HCT116 (cell line): ENCODE results near the gene METTL15. TPM values are rescaled to one million over a fixed set of nuclear protein-coding genes. Genes with fewer than 3 reads are reported as not detected.

ENCODE experiments used
- ATAC-seq: fragments of 200-7000 bp; cut with Tn5 transposase; 2 replicates; pipeline ENCODE4 v1.9.1; 2020; ENCODE audit warnings: mild to moderate bottlenecking, moderate library complexity
- BruUV-seq: library from RNA; stranded (reverse); fragments of 400-500 nt; replicated peaks from 2 replicates; lab custom pipeline; 2021; lab: Mats Ljungman, UMichigan
- CTCF ChIA-PET: fragments of 300-600 bp; sonication (Branson Sonifier 250); formaldehyde crosslinking; loops from one replicate; lab custom pipeline; 2021; ENCODE audit warnings: antibody characterized with exemption; lab: Charles Lee
- POLR2A ChIA-PET: fragments of 300-600, 350-600 bp; sonication (Branson Sonifier 250); formaldehyde crosslinking; loops from one replicate; lab custom pipeline; 2021; ENCODE audit warnings: antibody characterized with exemption; lab: Charles Lee
- RAD21 ChIA-PET, 2 experiments: fragments of 300-600 bp; sonication (Branson Sonifier 250); formaldehyde crosslinking; loops; one replicate each; lab custom pipeline; 2023; ENCODE audit warnings: low total read pairs in 2 of 2; ENCODE audit not compliant: uncharacterized antibody in 2 of 2, unreplicated experiment in 2 of 2, low non-redundant PET in 1 of 2; lab: Charles Lee
- DNase-seq: peaks from one replicate; pipeline ENCODE4 v3.0.0-alpha.2; 2010; ENCODE audit warnings: low read depth, low spot score
- H2AFZ ChIP-seq: fragments of 200-600 bp; shearing (Covaris generic), sonication (generic); 2 replicates; pipeline ENCODE4 v1.6.1; 2017; ENCODE audit warnings: low read depth, mixed run types, mixed read lengths, antibody characterized with exemption, low read length; ENCODE audit not compliant: poor library complexity, severe bottlenecking
- H3K27ac ChIP-seq: 2 replicates; pipeline ENCODE4 v1.5.1; 2012; ENCODE audit warnings: low read depth, low read length
- H3K27me3 ChIP-seq: fragments of 200-600 bp; sonication (generic); 2 replicates; pipeline ENCODE4 v1.6.1; 2016; ENCODE audit warnings: mixed run types, low read length, mixed read lengths; ENCODE audit not compliant: insufficient read depth
- H3K36me3 ChIP-seq, 2 experiments: fragments of 200-500 bp in 1 of 2; fragments of 200-600 bp in 1 of 2; sonication (Bioruptor generic) in 1 of 2; sonication (generic) in 1 of 2; 2 replicates each; pipeline versions ENCODE4 v1.5.1 to v1.6.1; 2014 to 2016; ENCODE audit warnings: low read length in 2 of 2, inconsistent platforms in 1 of 2, mixed read lengths in 1 of 2, mixed run types in 1 of 2; ENCODE audit not compliant: insufficient read depth in 2 of 2, control insufficient read depth in 1 of 2
- H3K4me1 ChIP-seq, 2 experiments: fragments of 200-600 bp in 1 of 2; sonication (generic) in 1 of 2; 2 replicates each; pipeline versions ENCODE4 v1.5.1 to v1.6.1; 2012 to 2017; ENCODE audit warnings: low read length in 2 of 2, inconsistent platforms in 1 of 2, mild to moderate bottlenecking in 1 of 2, mixed read lengths in 1 of 2, mixed run types in 1 of 2, moderate library complexity in 1 of 2; ENCODE audit not compliant: insufficient read depth in 2 of 2, control insufficient read depth in 1 of 2
- H3K4me2 ChIP-seq: fragments of 200-600 bp; sonication (generic); 2 replicates; pipeline ENCODE4 v1.6.1; 2017; ENCODE audit warnings: mixed run types, low read length, mixed read lengths
- H3K4me3 ChIP-seq, 2 experiments: fragments of 200-600 bp in 1 of 2; sonication (generic) in 1 of 2; replicated peaks in 1 of 2; 2 replicates each; pipeline ENCODE4 v1.5.1; 2011 to 2016; ENCODE audit warnings: low read length in 2 of 2, control low read depth in 1 of 2, low read depth in 1 of 2, mild to moderate bottlenecking in 1 of 2, mixed read lengths in 1 of 2, mixed run types in 1 of 2
- H3K79me2 ChIP-seq: fragments of 200-600 bp; sonication (generic); 2 replicates; pipeline ENCODE4 v1.6.1; 2017; ENCODE audit warnings: mild to moderate bottlenecking, mixed run types, low read length, moderate library complexity, mixed read lengths; ENCODE audit not compliant: insufficient read depth
- H3K9ac ChIP-seq: fragments of 200-600 bp; sonication (generic); 2 replicates; pipeline ENCODE4 v1.6.1; 2016; ENCODE audit warnings: low read length, mixed read lengths
- H3K9me2 ChIP-seq: fragments of 200-600 bp; sonication (generic), shearing (Covaris generic); 2 replicates; pipeline ENCODE4 v1.6.1; 2017; ENCODE audit warnings: mixed run types, mild to moderate bottlenecking, moderate library complexity; ENCODE audit not compliant: insufficient read depth
- H3K9me3 ChIP-seq, 2 experiments: fragments of 200-500 bp in 1 of 2; fragments of 200-600 bp in 1 of 2; sonication (Bioruptor generic) in 1 of 2; sonication (generic) in 1 of 2; 2 replicates each; pipeline ENCODE4 v1.6.1; 2014 to 2017; ENCODE audit warnings: low read length in 2 of 2, mixed read lengths in 2 of 2, inconsistent platforms in 1 of 2, low read depth in 1 of 2, mild to moderate bottlenecking in 1 of 2, mixed run types in 1 of 2, moderate library complexity in 1 of 2; ENCODE audit not compliant: control insufficient read depth in 1 of 2, insufficient read depth in 1 of 2
- H4K20me1 ChIP-seq: fragments of 200-600 bp; sonication (generic), shearing (Covaris generic); 2 replicates; pipeline ENCODE4 v1.6.1; 2017; ENCODE audit warnings: mixed run types, mild to moderate bottlenecking, moderate library complexity; ENCODE audit not compliant: insufficient read depth
- CEBPB ChIP-seq: IDR thresholded peaks from 2 replicates; pipeline ENCODE4 v1.6.1; 2012; ENCODE audit warnings: low read depth
- FOSL1 ChIP-seq: IDR thresholded peaks from 2 replicates; pipeline ENCODE4 v1.6.1; 2012; ENCODE audit warnings: low read depth
- JUND ChIP-seq: IDR thresholded peaks from 2 replicates; pipeline ENCODE4 v1.6.1; 2012
- MAX ChIP-seq: IDR thresholded peaks from 2 replicates; pipeline ENCODE4 v1.6.1; 2012
- POLR2AphosphoS5 ChIP-seq: IDR thresholded peaks from 2 replicates; pipeline ENCODE4 v1.6.1; 2011; ENCODE audit warnings: mild to moderate bottlenecking, low read depth, low read length, moderate library complexity
- RAD21 ChIP-seq: IDR thresholded peaks from 2 replicates; pipeline ENCODE4 v1.6.1; 2012; ENCODE audit warnings: low read depth, mild to moderate bottlenecking
- TCF7L2 ChIP-seq: IDR thresholded peaks from 2 replicates; pipeline ENCODE4 v1.7.0; 2011; ENCODE audit warnings: borderline replicate concordance, inconsistent platforms; ENCODE audit not compliant: insufficient read depth, insufficient read length; ENCODE audit errors: extremely low read depth
- intact Hi-C: fragments of 100-400 bp; cut with micrococcal nuclease; formaldehyde crosslinking; loops from 2 replicates; pipeline ENCODE4 v1.10.0; 2022
- total RNA-seq: library from RNA; stranded (reverse); gene quantifications from one replicate; pipeline ENCODE4 v1.2.1, GENCODE V29; 2021; ENCODE audit not compliant: unreplicated experiment
- TF ChIP-seq, protein P1 (sequence below): IDR thresholded peaks from 2 replicates; pipeline ENCODE4 v1.6.1; 2011; ENCODE audit warnings: mild to moderate bottlenecking, low read length, moderate library complexity; ENCODE audit not compliant: insufficient replicate concordance; ENCODE audit errors: extremely low read depth

METTL15 gene
- total RNA-seq, 1 experiment from 2014 or later: 25.3 TPM

GRCh38 chr11:28117712-28118111, 9.5 kb downstream of the METTL15 start (continued):
- TF ChIP-seq, protein P1, sequence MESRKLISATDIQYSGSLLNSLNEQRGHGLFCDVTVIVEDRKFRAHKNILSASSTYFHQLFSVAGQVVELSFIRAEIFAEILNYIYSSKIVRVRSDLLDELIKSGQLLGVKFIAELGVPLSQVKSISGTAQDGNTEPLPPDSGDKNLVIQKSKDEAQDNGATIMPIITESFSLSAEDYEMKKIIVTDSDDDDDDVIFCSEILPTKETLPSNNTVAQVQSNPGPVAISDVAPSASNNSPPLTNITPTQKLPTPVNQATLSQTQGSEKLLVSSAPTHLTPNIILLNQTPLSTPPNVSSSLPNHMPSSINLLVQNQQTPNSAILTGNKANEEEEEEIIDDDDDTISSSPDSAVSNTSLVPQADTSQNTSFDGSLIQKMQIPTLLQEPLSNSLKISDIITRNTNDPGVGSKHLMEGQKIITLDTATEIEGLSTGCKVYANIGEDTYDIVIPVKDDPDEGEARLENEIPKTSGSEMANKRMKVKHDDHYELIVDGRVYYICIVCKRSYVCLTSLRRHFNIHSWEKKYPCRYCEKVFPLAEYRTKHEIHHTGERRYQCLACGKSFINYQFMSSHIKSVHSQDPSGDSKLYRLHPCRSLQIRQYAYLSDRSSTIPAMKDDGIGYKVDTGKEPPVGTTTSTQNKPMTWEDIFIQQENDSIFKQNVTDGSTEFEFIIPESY: no peak
- TF ChIP-seq RAD21: no peak
- no peak for TF ChIP-seq CEBPB
- no peak for TF ChIP-seq POLR2AphosphoS5

DNA sequence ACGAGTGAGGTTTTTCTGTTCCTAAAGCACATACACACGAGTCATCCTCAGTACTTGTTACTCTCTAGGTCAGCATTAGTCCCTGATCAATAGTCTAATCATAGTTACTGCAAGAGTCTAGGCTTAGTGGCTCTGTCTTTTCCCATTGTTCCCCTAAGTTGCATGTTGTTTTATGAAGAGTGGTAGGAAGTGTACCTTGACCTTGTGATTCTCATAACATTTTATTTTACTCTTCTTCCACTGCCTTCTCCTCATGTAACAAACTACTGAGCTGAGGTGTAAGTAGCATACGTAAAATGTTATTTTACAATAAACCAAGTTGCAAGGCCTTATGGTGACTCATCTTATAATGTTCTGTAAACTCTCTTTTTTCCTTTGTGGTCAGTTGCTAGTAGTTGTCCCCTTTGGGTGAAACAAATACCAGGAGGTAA, 15.0 kb downstream of the METTL15 start:
- no peak overlapping the region; the same call in 1 of the 2 replicates for H3K9ac ChIP-seq
- intact Hi-C loops: no loop called here
- no peak overlapping the region for H3K4me3 ChIP-seq
- peaks cover 6 to 9% of the 10 kb centered on the region in 2 experiments; a peak in 3 of 4 replicates for H3K4me1 ChIP-seq
- H3K27ac ChIP-seq: peak overlapping the region; percentile 37; the same call in 1 of the 2 replicates
- H3K27me3 ChIP-seq: no peaks in the 10 kb centered on the region
- TF ChIP-seq FOSL1 (0 out of 2 replicates have a peak, but pooled peaks have one; percentile 14), TCF7L2 (no peak), MAX (no peak), JUND (no peak)
- no TSS peak for BruUV-seq
- H2AFZ ChIP-seq: no peak overlapping the region
- ChIA-PET POLR2A (interaction anchor here (0.8 kb wide), 1 partner anchor 16 kb away, joined by 3 read pairs; the partner anchor contains the start of gene KIF18A), CTCF (no interaction called here), RAD21 (no interaction called here)
- peak; percentile 69 for ATAC-seq
- no peak for DNase-seq
- peaks cover 59% of the 10 kb centered on the region for H3K79me2 ChIP-seq
- H3K9me3 ChIP-seq: no peaks in the 10 kb centered on the region
- no peaks in the 10 kb centered on the region for H3K9me2 ChIP-seq
- no peaks in the 10 kb centered on the region for H4K20me1 ChIP-seq
- H3K36me3 ChIP-seq: no peaks in the 10 kb centered on the region; a peak in 1 of 4 replicates
- H3K4me2 ChIP-seq: peak overlapping the region; percentile 8; the same call in 1 of the 2 replicates
